Mesenchymal stem cell (in vitro differentiated cells and primary cell): Measurements from ENCODE around the gene KCTD21.

Experiments used
- DNase-seq: peaks from one replicate; pipeline ENCODE4 v3.0.0-alpha.2; 2013
- H2AFZ ChIP-seq: one replicate; pipeline ENCODE4 v1.6.1; 2013; ENCODE audit warnings: low read depth, mild to moderate bottlenecking, control low read depth, inconsistent platforms, low read length, moderate library complexity
- H2AK5ac ChIP-seq: 2 replicates; pipeline ENCODE4 v1.6.1; 2013; ENCODE audit warnings: low read length, moderate library complexity, mild to moderate bottlenecking, inconsistent platforms; ENCODE audit not compliant: severe bottlenecking
- H2BK120ac ChIP-seq: one replicate; pipeline ENCODE4 v1.6.1; 2013; ENCODE audit warnings: low read depth, mild to moderate bottlenecking, inconsistent platforms, low read length, moderate library complexity
- H2BK12ac ChIP-seq, 2 experiments: one replicate each; pipeline ENCODE4 v1.6.1; 2013; ENCODE audit warnings: inconsistent platforms in 2 of 2, low read length in 2 of 2, mild to moderate bottlenecking in 2 of 2, moderate library complexity in 2 of 2, control low read depth in 1 of 2
- H2BK15ac ChIP-seq: one replicate; pipeline ENCODE4 v1.6.1; 2013; ENCODE audit warnings: mild to moderate bottlenecking, low read depth, inconsistent platforms; ENCODE audit not compliant: poor library complexity, severe bottlenecking
- H2BK5ac ChIP-seq: 2 replicates; pipeline ENCODE4 v1.6.1; 2013; ENCODE audit warnings: low read depth, mild to moderate bottlenecking, low read length, control low read depth, inconsistent platforms; ENCODE audit not compliant: poor library complexity, severe bottlenecking
- H3K14ac ChIP-seq, 2 experiments: one replicate each; pipeline ENCODE4 v1.6.1; 2013; ENCODE audit warnings: inconsistent platforms in 2 of 2, low read length in 2 of 2, control low read depth in 1 of 2, mild to moderate bottlenecking in 1 of 2, moderate library complexity in 1 of 2
- H3K18ac ChIP-seq, 2 experiments: one replicate each; pipeline ENCODE4 v1.6.1; 2013; ENCODE audit warnings: inconsistent platforms in 2 of 2, low read length in 2 of 2, control low read depth in 1 of 2, low read depth in 1 of 2, mild to moderate bottlenecking in 1 of 2
- H3K23ac ChIP-seq, 2 experiments: one replicate each; pipeline ENCODE4 v1.6.1; 2013; ENCODE audit warnings: inconsistent platforms in 2 of 2, low read length in 2 of 2, mild to moderate bottlenecking in 2 of 2, moderate library complexity in 2 of 2, control low read depth in 1 of 2
- H3K27ac ChIP-seq: 2 replicates; pipeline ENCODE4 v1.5.1; 2013; ENCODE audit warnings: mild to moderate bottlenecking, moderate library complexity, low read length, control low read depth, inconsistent platforms; ENCODE audit not compliant: poor library complexity, severe bottlenecking
- H3K27me3 ChIP-seq, 2 experiments: 2 replicates each; pipeline versions ENCODE4 v1.6.1 to v1.7.0; 2013; ENCODE audit warnings: low read length in 2 of 2, mild to moderate bottlenecking in 2 of 2, moderate library complexity in 2 of 2, control low read depth in 1 of 2, inconsistent platforms in 1 of 2; ENCODE audit not compliant: control insufficient read depth in 1 of 2, insufficient read depth in 1 of 2
- H3K36me3 ChIP-seq, 2 experiments: 2 replicates each; pipeline versions ENCODE4 v1.6.1 to v1.7.0; 2013; ENCODE audit warnings: low read length in 2 of 2, control low read depth in 1 of 2, inconsistent platforms in 1 of 2, low read depth in 1 of 2, mild to moderate bottlenecking in 1 of 2; ENCODE audit not compliant: insufficient read depth in 2 of 2, control insufficient read depth in 1 of 2
- H3K4ac ChIP-seq, 2 experiments: one replicate each; pipeline ENCODE4 v1.6.1; 2013; ENCODE audit warnings: inconsistent platforms in 2 of 2, low read length in 2 of 2, mild to moderate bottlenecking in 2 of 2, moderate library complexity in 2 of 2, control low read depth in 1 of 2, low read depth in 1 of 2
- H3K4me1 ChIP-seq: 2 replicates; pipeline ENCODE4 v1.6.1; 2013; ENCODE audit warnings: low read depth, low read length, control low read depth; ENCODE audit not compliant: control insufficient read depth, insufficient read depth
- H3K4me2 ChIP-seq: 2 replicates; pipeline ENCODE4 v1.6.1; 2013; ENCODE audit warnings: low read length, mild to moderate bottlenecking, inconsistent platforms; ENCODE audit not compliant: poor library complexity, severe bottlenecking
- H3K4me3 ChIP-seq, 2 experiments: 2 replicates each; pipeline versions ENCODE4 v1.5.1 to v1.7.0; 2013; ENCODE audit warnings: low read length in 2 of 2, mild to moderate bottlenecking in 2 of 2, control low read depth in 1 of 2, low read depth in 1 of 2; ENCODE audit not compliant: insufficient read depth in 1 of 2
- H3K79me1 ChIP-seq: replicated peaks from 2 replicates; pipeline ENCODE4 v1.6.1; 2013; ENCODE audit warnings: mild to moderate bottlenecking, control low read depth, low read length, inconsistent platforms; ENCODE audit not compliant: poor library complexity, severe bottlenecking
- H3K9ac ChIP-seq: 2 replicates; pipeline ENCODE4 v1.7.0; 2013; ENCODE audit warnings: mild to moderate bottlenecking, low read length, moderate library complexity
- H3K9me3 ChIP-seq: 2 replicates; pipeline ENCODE4 v1.7.0; 2013; ENCODE audit warnings: mild to moderate bottlenecking, low read length; ENCODE audit not compliant: control insufficient read depth
- H4K8ac ChIP-seq: one replicate; pipeline ENCODE4 v1.6.1; 2013; ENCODE audit warnings: inconsistent platforms, mild to moderate bottlenecking, low read length, moderate library complexity
- H4K91ac ChIP-seq: one replicate; pipeline ENCODE4 v1.6.1; 2013; ENCODE audit warnings: mild to moderate bottlenecking, low read length, inconsistent platforms
- WGBS: methylation state at CpG from one replicate; pipeline ENCODE4 v1.1.7; 2013; ENCODE audit warnings: mixed read lengths; 5-methylcytosine and 5-hydroxymethylcytosine counted together

Gene KCTD21

DNA sequence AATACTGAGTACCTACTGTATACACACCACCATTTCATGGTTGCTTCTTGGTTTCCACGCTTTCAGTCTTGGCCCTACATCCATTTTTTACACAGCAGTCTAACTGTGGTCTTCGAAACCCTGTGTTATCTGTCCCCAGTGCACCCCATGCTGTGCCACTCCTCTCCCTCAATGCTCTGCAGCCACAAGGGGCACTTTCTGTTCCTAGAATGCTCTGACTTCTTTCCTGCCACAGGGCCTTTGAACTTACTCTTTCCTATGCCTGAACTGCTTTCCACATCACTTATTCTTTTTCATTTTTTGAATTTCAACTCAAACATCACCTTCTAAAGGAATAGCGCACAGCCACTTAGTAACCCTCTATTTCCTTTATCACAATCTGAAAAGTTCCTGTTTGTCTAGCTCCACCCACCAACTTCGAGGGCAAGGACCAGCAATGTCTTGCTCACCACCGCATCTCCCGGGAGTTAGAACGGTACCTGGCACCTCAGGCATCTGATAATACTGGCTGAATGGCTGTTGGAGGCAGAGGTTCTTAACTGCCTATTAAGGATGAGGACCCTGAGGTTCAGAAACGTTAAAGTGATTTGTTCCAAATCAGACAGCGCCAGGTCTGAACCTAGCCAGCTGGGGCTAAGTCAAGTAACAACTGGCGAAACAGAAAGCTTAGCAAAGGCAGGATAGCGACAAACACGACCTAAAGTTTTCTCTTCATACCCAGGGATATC lies 49.6 kb downstream of the KCTD21 start:
- peak overlapping the region in 1 of 2 experiments; percentile 16 for H2BK12ac ChIP-seq
- H3K9me3 ChIP-seq: no peaks in the 10 kb centered on the region
- H4K91ac ChIP-seq: peak overlapping the region; percentile 80
- peak; percentile 14 for DNase-seq
- H2BK15ac ChIP-seq: no peak overlapping the region
- H2AK5ac ChIP-seq: peak overlapping the region; percentile 15
- peaks cover 0 to 22% of the 10 kb centered on the region in 2 experiments for H3K36me3 ChIP-seq
- H3K79me1 ChIP-seq: peaks cover 11% of the 10 kb centered on the region
- WGBS: 30% methylated on average over 9 of the region's 12 CpGs
- peak overlapping the region; percentile 95 for H3K9ac ChIP-seq
- peak overlapping the region; percentile 73 for H3K27ac ChIP-seq
- H2BK5ac ChIP-seq: no peak overlapping the region
- H3K4ac ChIP-seq: peak overlapping the region; percentile 41 to 68
- H3K23ac ChIP-seq: no peak overlapping the region
- H4K8ac ChIP-seq: peak overlapping the region; percentile 93
- H2BK120ac ChIP-seq: peak overlapping the region; percentile 42
- H3K4me1 ChIP-seq: peaks cover 2% of the 10 kb centered on the region
- H3K14ac ChIP-seq: peak overlapping the region in 1 of 2 experiments; percentile 49
- H2AFZ ChIP-seq: peak overlapping the region; percentile 60
- H3K27me3 ChIP-seq: no peaks in the 10 kb centered on the region
- peak overlapping the region; percentile 54 for H3K4me2 ChIP-seq
- peak overlapping the region; percentile 82 to 91 for H3K4me3 ChIP-seq
- H3K18ac ChIP-seq: peak overlapping the region; percentile 64 to 96

DNA sequence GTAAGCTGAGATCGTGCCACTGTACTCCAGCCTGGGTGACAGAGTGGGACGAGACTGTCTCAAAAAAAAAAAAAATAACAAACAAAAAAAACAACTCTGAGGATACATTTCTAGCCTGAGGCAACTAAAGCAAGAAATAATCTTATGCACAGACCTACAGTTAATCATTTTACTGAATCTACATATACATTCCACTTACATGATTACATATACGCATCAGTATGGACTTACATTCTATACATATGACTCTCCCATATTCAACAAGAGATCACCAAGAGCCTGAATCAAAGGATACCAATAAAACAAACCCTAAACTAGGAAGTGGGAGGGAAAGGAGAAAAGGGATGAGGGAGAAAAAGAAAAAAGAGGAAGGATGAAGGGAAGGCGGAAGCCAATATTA lies 50.1 kb downstream of the KCTD21 start:
- WGBS: 96% methylated on average over 3 of the region's 4 CpGs
- H4K91ac ChIP-seq: no peak overlapping the region

GRCh38 chr11:78132475-78132874 lies 56.0 kb downstream of the KCTD21 start:
- Histone ChIP-seq H2BK5ac (no peak overlapping the region), H2AK5ac (no peak overlapping the region), H3K79me1 (peaks cover 16% of the 10 kb centered on the region), H3K36me3 (peaks cover 0 to 15% of the 10 kb centered on the region in 2 experiments), H2BK120ac (no peak overlapping the region), H2BK15ac (no peak overlapping the region), H2BK12ac (no peak overlapping the region), H3K9me3 (no peaks in the 10 kb centered on the region), H4K8ac (no peak overlapping the region), H3K14ac (no peak overlapping the region), H4K91ac (no peak overlapping the region), H3K4ac (no peak overlapping the region), H3K27ac (no peak overlapping the region), H3K9ac (no peak overlapping the region), H3K23ac (no peak overlapping the region), H2AFZ (no peak overlapping the region), H3K4me1 (no peaks in the 10 kb centered on the region), H3K4me2 (no peak overlapping the region), H3K18ac (no peak overlapping the region), H3K27me3 (no peaks in the 10 kb centered on the region), H3K4me3 (no peak overlapping the region)
- no peak for DNase-seq
- 100% methylated on average over 2 of the region's 2 CpGs for WGBS

More for the DNA sequence above, 50.1 kb downstream of the KCTD21 start:
- no peaks in the 10 kb centered on the region for H3K9me3 ChIP-seq
- no peak overlapping the region for H2BK12ac ChIP-seq
- no peak overlapping the region for H3K23ac ChIP-seq
- no peak overlapping the region for H3K18ac ChIP-seq
- H3K79me1 ChIP-seq: peaks cover 12% of the 10 kb centered on the region
- DNase-seq: no peak
- H3K36me3 ChIP-seq: peaks cover 0 to 22% of the 10 kb centered on the region in 2 experiments
- peaks cover 2% of the 10 kb centered on the region for H3K4me1 ChIP-seq
- H3K4me2 ChIP-seq: peak overlapping the region; percentile 54
- H3K4me3 ChIP-seq: peak overlapping the region in 1 of 2 experiments; percentile 91
- H2BK5ac ChIP-seq: no peak overlapping the region
- no peak overlapping the region for H2BK15ac ChIP-seq
- no peak overlapping the region for H2BK120ac ChIP-seq
- no peak overlapping the region for H3K4ac ChIP-seq
- H3K27me3 ChIP-seq: no peaks in the 10 kb centered on the region
- no peak overlapping the region for H2AK5ac ChIP-seq
- H3K27ac ChIP-seq: no peak overlapping the region
- peak overlapping the region; percentile 95 for H3K9ac ChIP-seq
- H4K8ac ChIP-seq: no peak overlapping the region
- no peak overlapping the region for H2AFZ ChIP-seq
- H3K14ac ChIP-seq: no peak overlapping the region

- Histone ChIP-seq H3K4me2 (no peak overlapping the region), H3K18ac (no peak overlapping the region), H3K4me1 (no peaks in the 10 kb centered on the region), H2BK5ac (no peak overlapping the region), H3K4ac (no peak overlapping the region), H3K27ac (no peak overlapping the region), H2BK12ac (no peak overlapping the region), H3K27me3 (no peaks in the 10 kb centered on the region), H2BK15ac (no peak overlapping the region), H3K23ac (no peak overlapping the region), H4K8ac (no peak overlapping the region), H3K9ac (no peak overlapping the region), H3K79me1 (peaks cover 16% of the 10 kb centered on the region), H3K14ac (no peak overlapping the region), H2AK5ac (no peak overlapping the region), H3K36me3 (peaks cover 0 to 15% of the 10 kb centered on the region in 2 experiments), H2BK120ac (no peak overlapping the region), H3K4me3 (no peak overlapping the region), H2AFZ (no peak overlapping the region), H3K9me3 (no peaks in the 10 kb centered on the region), H4K91ac (no peak overlapping the region)
- no peak for DNase-seq
- 65% methylated on average over 3 of the region's 3 CpGs for WGBS
These were observed 56.5 kb downstream of the KCTD21 start for GRCh38 chr11:78131956-78132355.
